ENCODE data around the gene NDUFV3. TPM values are rescaled to one million over a fixed set of nuclear protein-coding genes. Genes with fewer than 3 reads are reported as not detected.

The NDUFV3 gene
- polyA plus RNA-seq, 1 donor from 2014 or later = 22.7 TPM

- no peaks in the 10 kb centered on the region for H3K79me2 ChIP-seq (replicated peaks; ENCODE audit: insufficient read depth, low read length)
- H3K9ac ChIP-seq (ENCODE audit: low read length) = no peak overlapping the region
- no peaks in the 10 kb centered on the region for H4K20me1 ChIP-seq (ENCODE audit: insufficient read depth)
- H3K36me3 ChIP-seq (ENCODE audit: insufficient read depth, low read length) = no peaks in the 10 kb centered on the region
- TF ChIP-seq TAF1 (IDR thresholded peaks at IDR 0.05; ENCODE audit: low read depth) = no peak
- no peak overlapping the region for H3K4me2 ChIP-seq (ENCODE audit: low read length)
- no peaks in the 10 kb centered on the region for H3K9me3 ChIP-seq (ENCODE audit: low read length)
- H2AFZ ChIP-seq (ENCODE audit: low read depth, low read length) = no peak overlapping the region
- H3K9me2 ChIP-seq (ENCODE audit: insufficient read depth, low read length) = no peaks in the 10 kb centered on the region
- H3K27ac ChIP-seq (ENCODE audit: low read length) = no peak overlapping the region
- no peak overlapping the region for H3K4me3 ChIP-seq (ENCODE audit: low read length)
- H3K27me3 ChIP-seq (ENCODE audit: insufficient read depth, low read depth, low read length) = no peaks in the 10 kb centered on the region
- H3F3A ChIP-seq (ENCODE audit: insufficient read depth, low read length, poor library complexity, severe bottlenecking) = no peaks in the 10 kb centered on the region
These were observed 69.4 kb downstream of the NDUFV3 start for GRCh38 chr21:42962380-42963007.

Small RNAs within 50 kb of the gene (small RNA-seq; reads per million reads assigned to genes)
- gene MIR5692B = 0 reads per million in 3 experiments

Other genes starting within 250 kb of the NDUFV3 start
- gene PDE9A, start 239.7 kb upstream of the NDUFV3 start, polyA plus RNA-seq = 29.5 and 32.2 TPM in 2 replicates
- 5.5 and 9.2 TPM in 2 replicates for gene WDR4, start 13.8 kb upstream of the NDUFV3 start, polyA plus RNA-seq
- not detected in 2 replicates for gene ERVH48-1, start 32.3 kb downstream of the NDUFV3 start, polyA plus RNA-seq
- 6.9 and 8.2 TPM in 2 replicates for gene PKNOX1, start 81.3 kb downstream of the NDUFV3 start, polyA plus RNA-seq
- gene CBS, start 182.5 kb downstream of the NDUFV3 start, polyA plus RNA-seq = 16.3 and 28.5 TPM in 2 replicates
- 47.6 and 48.7 TPM in 2 replicates for gene U2AF1, start 214.3 kb downstream of the NDUFV3 start, polyA plus RNA-seq

All from neural cell (in vitro differentiated cells).